Liver (tissue), 9 donors: ENCODE data around the gene SERTAD2. TPM values are rescaled to one million over a fixed set of nuclear protein-coding genes. Genes with fewer than 3 reads are reported as not detected.
A peak's percentile ranks its signal among the peaks of the same experiment; 100 is the strongest.

ENCODE experiments used
- DNase-seq: peaks from one replicate; pipeline ENCODE4 v3.0.0-alpha.2; 2017; ENCODE audit warnings: low spot score
- H3K27ac ChIP-seq, 2 donors: one replicate each; pipeline ENCODE4 v1.7.0; 2013; ENCODE audit warnings: inconsistent platforms in 2 of 2, low read length in 2 of 2, control low read depth in 1 of 2, low read depth in 1 of 2, mild to moderate bottlenecking in 1 of 2
- H3K27me3 ChIP-seq, 4 donors: one replicate each; pipeline versions ENCODE4 v1.6.1 to v1.7.0; 2013; ENCODE audit warnings: low read length in 3 of 4, inconsistent platforms in 1 of 4, mild to moderate bottlenecking in 1 of 4, moderate library complexity in 1 of 4; ENCODE audit not compliant: control insufficient read depth in 4 of 4, insufficient read depth in 4 of 4
- H3K36me3 ChIP-seq, 4 donors: one replicate each; pipeline versions ENCODE4 v1.6.1 to v1.7.0; 2013; ENCODE audit warnings: low read length in 3 of 4, mild to moderate bottlenecking in 3 of 4, low read depth in 1 of 4, moderate library complexity in 1 of 4; ENCODE audit not compliant: control insufficient read depth in 4 of 4, insufficient read depth in 3 of 4
- H3K4me1 ChIP-seq, 4 donors: one replicate each; pipeline versions ENCODE4 v1.6.1 to v1.7.0; 2013; ENCODE audit warnings: low read length in 3 of 4, mild to moderate bottlenecking in 3 of 4, moderate library complexity in 1 of 4; ENCODE audit not compliant: control insufficient read depth in 4 of 4, insufficient read depth in 4 of 4
- H3K4me3 ChIP-seq, 3 donors: one replicate each; pipeline versions ENCODE4 v1.6.1 to v1.7.0; 2013; ENCODE audit warnings: low read length in 3 of 3, control low read depth in 1 of 3, low read depth in 1 of 3, mild to moderate bottlenecking in 1 of 3
- H3K9ac ChIP-seq, 2 donors: one replicate each; pipeline ENCODE4 v1.7.0; 2013; ENCODE audit warnings: low read length in 2 of 2, mild to moderate bottlenecking in 2 of 2, moderate library complexity in 2 of 2, control low read depth in 1 of 2, low read depth in 1 of 2
- H3K9me3 ChIP-seq, 4 donors: one replicate each; pipeline versions ENCODE4 v1.6.1 to v1.7.0; 2013; ENCODE audit warnings: low read length in 3 of 4; ENCODE audit not compliant: control insufficient read depth in 4 of 4
- EGR1 ChIP-seq, 2 donors: IDR thresholded peaks; 2 replicates each; pipeline ENCODE4 v1.6.1; 2016 to 2018; ENCODE audit warnings: antibody characterized with exemption in 2 of 2, low read depth in 2 of 2
- FOXA1 ChIP-seq: IDR thresholded peaks from 2 replicates; pipeline ENCODE4 v1.6.1; 2016; ENCODE audit warnings: antibody characterized with exemption
- FOXA2 ChIP-seq: IDR thresholded peaks from 2 replicates; pipeline ENCODE4 v1.6.1; 2016; ENCODE audit warnings: antibody characterized with exemption
- GABPA ChIP-seq, 2 donors: IDR thresholded peaks in 1 of 2; conservative IDR thresholded peaks in 1 of 2; 2 replicates each; pipeline ENCODE4 v1.6.1; 2016; ENCODE audit warnings: antibody characterized with exemption in 2 of 2, mild to moderate bottlenecking in 1 of 2, moderate library complexity in 1 of 2
- HNF4A ChIP-seq, 2 donors: conservative IDR thresholded peaks; 2 replicates each; pipeline ENCODE4 v1.6.1; 2016; ENCODE audit warnings: antibody characterized with exemption in 2 of 2, mild to moderate bottlenecking in 2 of 2
- HNF4G ChIP-seq: IDR thresholded peaks from 2 replicates; pipeline ENCODE4 v1.6.1; 2016; ENCODE audit warnings: antibody characterized with exemption
- JUND ChIP-seq, 2 donors: IDR thresholded peaks; 2 replicates each; pipeline ENCODE4 v1.6.1; 2016; ENCODE audit warnings: antibody characterized with exemption in 2 of 2
- NR2F2 ChIP-seq: IDR thresholded peaks from 2 replicates; pipeline ENCODE4 v1.6.1; 2016; ENCODE audit warnings: antibody characterized with exemption
- RAD21 ChIP-seq, 2 donors: IDR thresholded peaks; 2 replicates each; pipeline ENCODE4 v1.6.1; 2016; ENCODE audit warnings: antibody characterized with exemption in 2 of 2, mild to moderate bottlenecking in 2 of 2
- RXRA ChIP-seq, 2 donors: IDR thresholded peaks; 2 replicates each; pipeline ENCODE4 v1.6.1; 2017 to 2018; ENCODE audit warnings: antibody characterized with exemption in 2 of 2, mild to moderate bottlenecking in 1 of 2
- SP1 ChIP-seq: IDR thresholded peaks from 2 replicates; pipeline ENCODE4 v1.6.1; 2018; ENCODE audit warnings: antibody characterized with exemption, mild to moderate bottlenecking
- TAF1 ChIP-seq: conservative IDR thresholded peaks from 2 replicates; pipeline ENCODE4 v1.6.1; 2016; ENCODE audit warnings: antibody characterized with exemption, mild to moderate bottlenecking
- YY1 ChIP-seq: IDR thresholded peaks from 2 replicates; pipeline ENCODE4 v1.6.1; 2016; ENCODE audit warnings: antibody characterized with exemption, mild to moderate bottlenecking
- WGBS: extraction: QIAGEN DNeasy Blood & Tissue Kit; methylation state at CpG from one replicate; pipeline ENCODE4 v1.1.7; 2013; 5-methylcytosine and 5-hydroxymethylcytosine counted together
- polyA plus RNA-seq, 2 donors: library from polyadenylated mRNA; stranded (reverse) in 1 of 2; unstranded in 1 of 2; fragments of 200-250 nt in 1 of 2; fragments of >200 nt in 1 of 2; fragmentation: Nextera tagmentation in 1 of 2; extraction: Ambion mirVana in 1 of 2; gene quantifications; one replicate each; pipeline versions ENCODE4 v1.2.1 to v1.2.3, GENCODE V29; 2013 to 2015
- total RNA-seq, 2 donors: library from RNA; depleted of rRNA; stranded (reverse); fragments of >200 nt; gene quantifications; one replicate each; pipeline ENCODE4 v1.2.3, GENCODE V29; 2014
- TF ChIP-seq, protein P1 (sequence below): IDR thresholded peaks from 2 replicates; pipeline ENCODE4 v1.6.1; 2016; ENCODE audit warnings: antibody characterized with exemption, mild to moderate bottlenecking
- TF ChIP-seq, protein P2 (sequence below): IDR thresholded peaks from 2 replicates; pipeline ENCODE4 v1.6.1; 2016; ENCODE audit warnings: antibody characterized with exemption
- TF ChIP-seq, protein P3 (sequence below): fragments of 150-350 bp; IDR thresholded peaks from 2 replicates; pipeline ENCODE4 v1.5.1; 2017; ENCODE audit warnings: improper control_type of control experiment, low read depth, low read length; ENCODE audit not compliant: missing input control
- TF ChIP-seq, protein P4 (sequence below): IDR thresholded peaks from 2 replicates; pipeline ENCODE4 v1.6.1; 2016; ENCODE audit warnings: antibody characterized with exemption
- TF ChIP-seq, protein P5 (sequence below): IDR thresholded peaks from 2 replicates; pipeline ENCODE4 v1.6.1; 2016; ENCODE audit warnings: antibody characterized with exemption
- donor health status: healthy.
- donor health status: healthy.
- donor health status: healthy.
- donor health status: healthy.
- donor health status: healthy.

The SERTAD2 gene
- total and polyA plus RNA-seq, 4 donors, result 5.1 to 13.3 (median 6.4) TPM

DNA sequence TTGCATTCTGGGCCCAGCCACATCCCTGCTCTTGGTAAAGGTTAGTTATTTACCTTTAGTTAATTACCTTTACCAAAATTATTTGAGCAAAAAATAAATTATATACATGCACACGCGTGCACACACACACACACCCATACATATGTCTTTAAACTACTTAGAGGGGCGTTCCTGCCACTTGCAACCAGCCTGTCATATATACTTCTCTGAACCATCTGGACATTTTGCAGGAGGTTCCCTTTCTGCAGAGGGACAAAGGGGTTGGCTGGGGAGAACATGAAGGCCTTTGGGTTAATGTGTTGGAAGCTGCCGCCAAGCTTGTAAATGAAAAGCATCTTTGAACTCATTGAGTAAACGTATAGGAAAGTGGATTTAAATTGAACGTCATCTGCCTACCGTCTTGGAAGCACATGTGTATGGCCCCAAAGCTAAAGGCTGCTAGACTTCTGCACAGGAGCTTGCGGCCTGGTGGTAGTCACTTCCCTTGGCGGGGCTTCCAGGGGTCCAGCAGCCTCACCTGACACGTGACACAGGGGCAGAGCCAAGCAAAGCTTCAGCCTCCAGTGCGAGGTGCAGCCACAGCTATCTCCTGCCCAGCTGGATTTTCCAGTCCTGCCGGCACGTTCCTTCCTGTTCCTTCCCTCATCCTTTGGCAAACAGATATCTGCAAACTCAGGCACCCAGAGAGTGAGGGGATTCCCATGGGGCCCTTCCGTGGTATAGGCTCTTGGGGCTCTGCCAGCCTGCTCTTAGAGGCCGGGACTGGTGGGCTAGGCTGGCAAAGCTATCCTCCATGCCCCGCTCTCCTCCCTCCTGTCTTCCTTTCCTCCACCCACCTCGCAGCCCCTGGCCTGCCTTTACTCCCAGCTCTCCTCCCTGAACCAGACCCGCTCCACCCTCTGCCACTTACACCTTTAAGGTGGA, 46.1 kb downstream of the SERTAD2 start:
- Histone ChIP-seq H3K27ac (peak overlapping the region in 1 of 2 donors; percentile 73), H3K27me3 (no peaks in the 10 kb centered on the region), H3K9me3 (no peaks in the 10 kb centered on the region), H3K4me1 (peaks cover 0 to 25% (median 14%) of the 10 kb centered on the region in 4 donors), H3K4me3 (no peak overlapping the region), H3K9ac (no peak overlapping the region), H3K36me3 (no peaks in the 10 kb centered on the region)
- TF ChIP-seq NR2F2 (no peak), HNF4G (no peak)
- TF ChIP-seq, protein P1, sequence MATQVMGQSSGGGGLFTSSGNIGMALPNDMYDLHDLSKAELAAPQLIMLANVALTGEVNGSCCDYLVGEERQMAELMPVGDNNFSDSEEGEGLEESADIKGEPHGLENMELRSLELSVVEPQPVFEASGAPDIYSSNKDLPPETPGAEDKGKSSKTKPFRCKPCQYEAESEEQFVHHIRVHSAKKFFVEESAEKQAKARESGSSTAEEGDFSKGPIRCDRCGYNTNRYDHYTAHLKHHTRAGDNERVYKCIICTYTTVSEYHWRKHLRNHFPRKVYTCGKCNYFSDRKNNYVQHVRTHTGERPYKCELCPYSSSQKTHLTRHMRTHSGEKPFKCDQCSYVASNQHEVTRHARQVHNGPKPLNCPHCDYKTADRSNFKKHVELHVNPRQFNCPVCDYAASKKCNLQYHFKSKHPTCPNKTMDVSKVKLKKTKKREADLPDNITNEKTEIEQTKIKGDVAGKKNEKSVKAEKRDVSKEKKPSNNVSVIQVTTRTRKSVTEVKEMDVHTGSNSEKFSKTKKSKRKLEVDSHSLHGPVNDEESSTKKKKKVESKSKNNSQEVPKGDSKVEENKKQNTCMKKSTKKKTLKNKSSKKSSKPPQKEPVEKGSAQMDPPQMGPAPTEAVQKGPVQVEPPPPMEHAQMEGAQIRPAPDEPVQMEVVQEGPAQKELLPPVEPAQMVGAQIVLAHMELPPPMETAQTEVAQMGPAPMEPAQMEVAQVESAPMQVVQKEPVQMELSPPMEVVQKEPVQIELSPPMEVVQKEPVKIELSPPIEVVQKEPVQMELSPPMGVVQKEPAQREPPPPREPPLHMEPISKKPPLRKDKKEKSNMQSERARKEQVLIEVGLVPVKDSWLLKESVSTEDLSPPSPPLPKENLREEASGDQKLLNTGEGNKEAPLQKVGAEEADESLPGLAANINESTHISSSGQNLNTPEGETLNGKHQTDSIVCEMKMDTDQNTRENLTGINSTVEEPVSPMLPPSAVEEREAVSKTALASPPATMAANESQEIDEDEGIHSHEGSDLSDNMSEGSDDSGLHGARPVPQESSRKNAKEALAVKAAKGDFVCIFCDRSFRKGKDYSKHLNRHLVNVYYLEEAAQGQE, result no peak
- DNase-seq, result no peak
- 75% methylated on average over 18 of the region's 18 CpGs for WGBS

DNA sequence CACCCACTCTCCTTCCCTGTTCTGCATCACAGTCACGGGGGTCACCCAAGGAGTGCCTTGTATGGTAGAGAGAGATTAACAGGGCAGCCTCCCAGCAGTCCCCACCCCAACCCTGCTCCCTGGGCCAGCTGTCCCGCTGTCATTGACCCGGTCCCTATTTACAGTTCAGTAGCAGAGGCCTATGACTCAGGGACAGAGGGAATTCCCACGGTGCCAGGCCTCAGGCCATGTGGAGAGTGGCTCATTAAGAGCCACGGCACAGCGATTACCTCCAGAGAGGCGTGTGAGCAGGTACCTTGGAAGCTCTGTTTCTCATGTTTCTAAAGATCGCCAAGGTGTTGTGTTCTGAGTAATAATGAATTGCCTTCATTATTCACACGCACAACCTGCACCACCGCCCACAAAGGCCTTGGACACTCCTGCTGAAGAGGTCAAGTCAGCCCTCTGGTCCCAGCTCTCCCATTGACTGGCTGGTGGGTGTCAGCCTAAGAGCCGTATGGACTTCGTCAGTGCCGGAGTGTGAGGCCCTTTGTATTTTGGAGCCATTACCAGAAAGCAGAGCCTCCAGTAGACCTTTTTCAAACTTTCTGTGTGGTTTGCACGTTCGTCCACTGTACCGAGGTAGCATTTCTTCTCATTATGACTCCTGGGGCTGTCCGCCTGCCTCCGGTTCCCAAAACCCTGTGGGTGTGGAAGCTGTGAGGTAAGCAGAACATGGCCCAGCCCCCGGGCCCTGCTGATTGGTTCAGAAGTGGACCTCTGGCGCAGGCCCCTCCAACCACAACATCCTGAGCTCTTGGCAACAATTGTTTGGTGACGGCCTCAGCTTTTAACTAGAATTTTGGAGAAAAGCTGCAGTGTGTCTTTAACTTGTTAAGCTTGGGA, 47.0 kb downstream of the SERTAD2 start:
- 57% methylated on average over 21 of the region's 21 CpGs for WGBS
- H3K9ac ChIP-seq, result no peak overlapping the region
- no peak overlapping the region for H3K4me3 ChIP-seq
- H3K4me1 ChIP-seq, result peaks cover 0 to 25% (median 14%) of the 10 kb centered on the region in 4 donors
- H3K27me3 ChIP-seq, result no peaks in the 10 kb centered on the region
- H3K36me3 ChIP-seq, result no peaks in the 10 kb centered on the region
- DNase-seq, result peak; percentile 80
- H3K9me3 ChIP-seq, result no peaks in the 10 kb centered on the region
- H3K27ac ChIP-seq, result peak overlapping the region; percentile 57 to 73
- TF ChIP-seq, protein P2, sequence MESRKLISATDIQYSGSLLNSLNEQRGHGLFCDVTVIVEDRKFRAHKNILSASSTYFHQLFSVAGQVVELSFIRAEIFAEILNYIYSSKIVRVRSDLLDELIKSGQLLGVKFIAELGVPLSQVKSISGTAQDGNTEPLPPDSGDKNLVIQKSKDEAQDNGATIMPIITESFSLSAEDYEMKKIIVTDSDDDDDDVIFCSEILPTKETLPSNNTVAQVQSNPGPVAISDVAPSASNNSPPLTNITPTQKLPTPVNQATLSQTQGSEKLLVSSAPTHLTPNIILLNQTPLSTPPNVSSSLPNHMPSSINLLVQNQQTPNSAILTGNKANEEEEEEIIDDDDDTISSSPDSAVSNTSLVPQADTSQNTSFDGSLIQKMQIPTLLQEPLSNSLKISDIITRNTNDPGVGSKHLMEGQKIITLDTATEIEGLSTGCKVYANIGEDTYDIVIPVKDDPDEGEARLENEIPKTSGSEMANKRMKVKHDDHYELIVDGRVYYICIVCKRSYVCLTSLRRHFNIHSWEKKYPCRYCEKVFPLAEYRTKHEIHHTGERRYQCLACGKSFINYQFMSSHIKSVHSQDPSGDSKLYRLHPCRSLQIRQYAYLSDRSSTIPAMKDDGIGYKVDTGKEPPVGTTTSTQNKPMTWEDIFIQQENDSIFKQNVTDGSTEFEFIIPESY, result no peak
- TF ChIP-seq, protein P3, sequence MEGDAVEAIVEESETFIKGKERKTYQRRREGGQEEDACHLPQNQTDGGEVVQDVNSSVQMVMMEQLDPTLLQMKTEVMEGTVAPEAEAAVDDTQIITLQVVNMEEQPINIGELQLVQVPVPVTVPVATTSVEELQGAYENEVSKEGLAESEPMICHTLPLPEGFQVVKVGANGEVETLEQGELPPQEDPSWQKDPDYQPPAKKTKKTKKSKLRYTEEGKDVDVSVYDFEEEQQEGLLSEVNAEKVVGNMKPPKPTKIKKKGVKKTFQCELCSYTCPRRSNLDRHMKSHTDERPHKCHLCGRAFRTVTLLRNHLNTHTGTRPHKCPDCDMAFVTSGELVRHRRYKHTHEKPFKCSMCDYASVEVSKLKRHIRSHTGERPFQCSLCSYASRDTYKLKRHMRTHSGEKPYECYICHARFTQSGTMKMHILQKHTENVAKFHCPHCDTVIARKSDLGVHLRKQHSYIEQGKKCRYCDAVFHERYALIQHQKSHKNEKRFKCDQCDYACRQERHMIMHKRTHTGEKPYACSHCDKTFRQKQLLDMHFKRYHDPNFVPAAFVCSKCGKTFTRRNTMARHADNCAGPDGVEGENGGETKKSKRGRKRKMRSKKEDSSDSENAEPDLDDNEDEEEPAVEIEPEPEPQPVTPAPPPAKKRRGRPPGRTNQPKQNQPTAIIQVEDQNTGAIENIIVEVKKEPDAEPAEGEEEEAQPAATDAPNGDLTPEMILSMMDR, result no peak
- TF ChIP-seq, protein P4, sequence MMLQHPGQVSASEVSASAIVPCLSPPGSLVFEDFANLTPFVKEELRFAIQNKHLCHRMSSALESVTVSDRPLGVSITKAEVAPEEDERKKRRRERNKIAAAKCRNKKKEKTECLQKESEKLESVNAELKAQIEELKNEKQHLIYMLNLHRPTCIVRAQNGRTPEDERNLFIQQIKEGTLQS, result peak; percentile 81
- TF ChIP-seq RAD21 (IDR thresholded peaks at IDR 0.05), result peak in 1 of 2 donors; percentile 47
- TF ChIP-seq GABPA (IDR thresholded peaks at IDR 0.05 in 1 of 2, conservative IDR thresholded peaks at IDR 0.05 in 1 of 2), result no peak
- peak; percentile 78 to 80 for TF ChIP-seq HNF4A (conservative IDR thresholded peaks at IDR 0.05)
- peak; percentile 94 to 97 for TF ChIP-seq JUND (IDR thresholded peaks at IDR 0.05)
- TF ChIP-seq, protein P1, result peak; percentile 41
- peak; percentile 95 for TF ChIP-seq FOXA2
- TF ChIP-seq RXRA (IDR thresholded peaks at IDR 0.05), result peak; percentile 97 to 98
- TF ChIP-seq FOXA1, result peak; percentile 95
- TF ChIP-seq, protein P5, sequence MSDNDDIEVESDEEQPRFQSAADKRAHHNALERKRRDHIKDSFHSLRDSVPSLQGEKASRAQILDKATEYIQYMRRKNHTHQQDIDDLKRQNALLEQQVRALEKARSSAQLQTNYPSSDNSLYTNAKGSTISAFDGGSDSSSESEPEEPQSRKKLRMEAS, result peak; percentile 82
- no peak for TF ChIP-seq EGR1 (IDR thresholded peaks at IDR 0.05; ENCODE audit: low read depth in 2 of 2)
- peak; percentile 26 for TF ChIP-seq YY1
- peak; percentile 85 for TF ChIP-seq SP1
- peak; percentile 35 for TF ChIP-seq HNF4G
- TF ChIP-seq TAF1, result no peak
